ENCODE measurements around the gene CP. TPM values are rescaled to one million over a fixed set of nuclear protein-coding genes. Genes with fewer than 3 reads are reported as not detected.

The CP gene
- total RNA-seq, 1 experiment from 2014 or later, result not detected

- Histone ChIP-seq H3K9me3 (replicated peaks) (no peaks in the 10 kb centered on the region), H3K27me3 (no peaks in the 10 kb centered on the region), H3K36me3 (no peaks in the 10 kb centered on the region), H3K27ac (no peak overlapping the region), H3K4me3 (no peak overlapping the region), H3K4me1 (0 out of 2 replicates have a peak, but pooled peaks cover 4% of the 10 kb centered on the region)
- no peak for DNase-seq
These were observed 87.1 kb downstream of the CP start for GRCh38 chr3:149134575-149134974.

DNA sequence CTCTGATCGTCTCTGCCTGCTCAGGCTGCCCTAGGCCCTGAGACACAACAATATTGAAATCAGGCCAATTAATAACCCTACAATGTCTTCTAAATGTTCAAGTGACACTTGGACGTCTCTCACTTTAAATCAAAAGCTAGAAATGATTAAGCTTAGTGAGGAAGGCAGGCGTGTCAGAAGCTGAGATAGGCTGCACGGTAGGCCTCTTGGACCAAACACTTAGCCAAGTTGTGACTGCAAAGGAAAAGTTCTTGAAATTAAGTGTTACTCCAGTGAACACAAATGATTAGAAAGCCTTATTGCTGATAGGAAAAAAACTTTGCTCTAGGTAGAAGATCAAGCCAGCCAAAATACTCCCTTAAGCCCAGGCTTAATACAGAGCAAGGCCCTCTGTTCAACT, 90.0 kb downstream of the CP start:
- Histone ChIP-seq H3K36me3 (no peaks in the 10 kb centered on the region), H3K27me3 (no peaks in the 10 kb centered on the region), H3K4me3 (no peak overlapping the region), H3K27ac (no peak overlapping the region), H3K9me3 (replicated peaks) (no peaks in the 10 kb centered on the region), H3K4me1 (0 out of 2 replicates have a peak, but pooled peaks cover 4% of the 10 kb centered on the region)
- DNase-seq, result no peak

GRCh38 chr3:149129326-149130205, 92.1 kb downstream of the CP start, which contains the start of gene HPS3:
Gene HPS3 (plus strand): TSS chr3:149129638. CDS start chr3:149129724, 86 bp downstream.
- H3K27me3 ChIP-seq, result no peaks in the 10 kb centered on the region
- DNase-seq, result peak; percentile 85 to 90
- no peaks in the 10 kb centered on the region for H3K36me3 ChIP-seq
- no peaks in the 10 kb centered on the region for H3K9me3 ChIP-seq (replicated peaks)
- H3K4me1 ChIP-seq, result 0 out of 2 replicates have a peak, but pooled peaks cover 4% of the 10 kb centered on the region
- H3K27ac ChIP-seq, result peak within 1 kb of the TSS; percentile 36
- H3K4me3 ChIP-seq, result peak within 1 kb of the TSS; percentile 80

GRCh38 chr3:149128821-149129220, 92.8 kb downstream of the CP start:
- no peaks in the 10 kb centered on the region for H3K36me3 ChIP-seq
- H3K4me3 ChIP-seq, result peak overlapping the region; percentile 80
- no peaks in the 10 kb centered on the region for H3K27me3 ChIP-seq
- H3K27ac ChIP-seq, result no peak overlapping the region; the same call in 1 of the 2 replicates
- 0 out of 2 replicates have a peak, but pooled peaks cover 4% of the 10 kb centered on the region for H3K4me1 ChIP-seq
- no peaks in the 10 kb centered on the region for H3K9me3 ChIP-seq (replicated peaks)
- peak in 1 of 2 experiments; percentile 27 for DNase-seq

GRCh38 chr3:149122721-149123578, 98.7 kb downstream of the CP start:
- H3K27ac ChIP-seq, result no peak overlapping the region
- no peaks in the 10 kb centered on the region for H3K9me3 ChIP-seq (replicated peaks)
- H3K4me3 ChIP-seq, result no peak overlapping the region
- DNase-seq, result no peak
- H3K4me1 ChIP-seq, result no peaks in the 10 kb centered on the region
- H3K36me3 ChIP-seq, result no peaks in the 10 kb centered on the region
- H3K27me3 ChIP-seq, result no peaks in the 10 kb centered on the region

Other genes with a start within 250 kb of the CP start
- 32.6 and 33.5 TPM in 2 replicates for gene GYG1, start 230.3 kb downstream of the CP start, total RNA-seq (2014; rRNA removed; shearing (Covaris generic))
- 71.2 and 80.8 TPM in 2 replicates for gene HLTF, start 135.3 kb downstream of the CP start, total RNA-seq (2014; rRNA removed; shearing (Covaris generic))
- 12.0 and 14.2 TPM in 2 replicates for gene HPS3, start 92.2 kb downstream of the CP start, total RNA-seq (2014; rRNA removed; shearing (Covaris generic))
- not detected in 2 replicates for gene TM4SF18, start 111.8 kb upstream of the CP start, total RNA-seq (2014; rRNA removed; shearing (Covaris generic))
- gene TM4SF1, start 155.8 kb upstream of the CP start, total RNA-seq (2014; rRNA removed; shearing (Covaris generic)), result 5.4 and 5.7 TPM in 2 replicates

Measured in SJCRH30 (cell line).